HG03354 (cell line): ENCODE measurements around the gene STK17A.
A peak's percentile ranks its signal among the peaks of the same experiment; 100 is the strongest.
"Not testable (repeated sequence)": the region's sequence is repeated elsewhere in the genome, so short reads cannot be mapped to it uniquely, and the experiment has no call there.

Experiments
- ATAC-seq: cut with Tn5 transposase; IDR thresholded peaks from one replicate; pipeline ENCODE4 v1.9.1; 2021; ENCODE audit warnings: mild to moderate bottlenecking; ENCODE audit not compliant: unreplicated experiment, poor library complexity, severe bottlenecking

The STK17A gene

GRCh38 chr7:43562383-43562782, 20.5 kb upstream of the STK17A start:
- no peak for ATAC-seq

GRCh38 chr7:43565786-43566185, 17.1 kb upstream of the STK17A start:
- ATAC-seq = no peak

DNA sequence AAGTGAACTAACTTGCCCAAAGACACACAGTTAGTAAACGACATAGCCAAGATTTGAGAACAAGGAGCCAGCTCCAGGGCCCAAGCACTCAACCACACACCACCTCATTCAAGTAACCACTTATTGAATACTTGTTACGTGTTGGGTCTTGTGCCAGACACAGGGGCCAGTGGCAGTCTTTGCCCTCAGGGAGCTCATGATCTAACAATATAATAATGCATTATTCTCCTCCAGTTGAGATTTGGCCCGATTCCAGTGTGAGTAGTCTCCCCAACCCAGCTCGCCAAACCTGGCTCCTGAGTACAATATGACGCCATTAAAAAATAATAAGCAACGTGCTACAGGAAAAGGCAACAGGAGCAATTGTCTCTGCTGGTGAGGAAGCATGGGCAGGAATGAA, 14.4 kb upstream of the STK17A start:
- no peak for ATAC-seq

- peak; percentile 80 for ATAC-seq
These were observed 13.5 kb upstream of the STK17A start for GRCh38 chr7:43569424-43569823.

DNA sequence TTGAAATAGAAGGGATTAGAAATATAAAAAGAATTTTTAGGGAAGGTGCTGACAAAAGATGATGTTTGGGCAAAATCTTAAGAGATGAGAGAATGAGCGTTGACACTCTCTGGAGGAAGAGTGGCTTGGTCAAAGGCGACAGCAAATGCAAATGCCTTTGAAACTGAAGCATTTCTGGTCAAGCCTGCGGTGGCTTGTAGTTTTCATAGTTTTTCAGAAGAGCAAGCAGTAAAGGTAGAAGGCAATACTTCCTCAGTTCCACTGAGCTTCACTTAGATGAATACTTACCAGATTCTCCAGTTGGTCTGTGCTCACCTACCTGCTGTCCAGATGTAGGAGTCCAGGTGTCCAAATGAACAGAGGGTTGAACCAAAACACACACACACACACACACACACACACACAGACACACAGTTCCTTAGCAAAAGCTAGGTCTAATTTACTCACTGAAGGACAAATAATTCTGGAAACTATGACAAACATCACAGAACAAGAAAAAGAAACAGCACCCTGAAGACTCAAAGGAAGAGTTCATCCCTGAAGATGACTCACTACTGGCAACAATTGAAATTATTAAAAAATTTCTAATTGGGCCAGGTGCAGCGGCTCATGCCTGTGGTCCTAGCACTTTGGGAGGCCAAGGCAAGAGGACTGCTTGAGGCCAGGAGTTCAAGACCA, 12.1 kb upstream of the STK17A start:
- peak; percentile 57 for ATAC-seq

DNA sequence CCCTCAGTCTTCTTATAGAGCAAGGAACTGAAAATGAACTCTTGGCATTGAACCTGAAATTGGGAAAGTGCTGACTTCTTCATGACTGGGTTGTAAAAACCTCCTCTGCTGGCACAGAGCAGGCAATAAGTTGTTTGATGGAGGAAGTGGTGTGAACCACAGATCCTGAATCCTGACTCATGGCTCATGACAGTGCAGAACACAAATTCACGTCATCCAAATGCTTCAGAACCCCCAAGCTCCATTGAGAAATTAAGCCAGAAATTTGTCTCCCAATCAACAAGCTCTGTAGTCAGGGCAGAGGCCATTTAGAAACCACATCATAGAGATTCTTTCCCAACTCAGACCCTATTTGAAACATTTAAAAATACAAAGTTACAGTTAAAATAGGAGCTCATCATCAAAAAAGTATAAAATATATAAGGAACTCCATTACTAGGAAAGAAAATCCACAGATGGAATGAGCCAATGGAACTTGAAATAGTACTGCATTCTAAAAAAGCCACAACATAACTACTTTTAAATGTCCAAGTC, 10.3 kb upstream of the STK17A start:
- ATAC-seq = peak; percentile 46

DNA sequence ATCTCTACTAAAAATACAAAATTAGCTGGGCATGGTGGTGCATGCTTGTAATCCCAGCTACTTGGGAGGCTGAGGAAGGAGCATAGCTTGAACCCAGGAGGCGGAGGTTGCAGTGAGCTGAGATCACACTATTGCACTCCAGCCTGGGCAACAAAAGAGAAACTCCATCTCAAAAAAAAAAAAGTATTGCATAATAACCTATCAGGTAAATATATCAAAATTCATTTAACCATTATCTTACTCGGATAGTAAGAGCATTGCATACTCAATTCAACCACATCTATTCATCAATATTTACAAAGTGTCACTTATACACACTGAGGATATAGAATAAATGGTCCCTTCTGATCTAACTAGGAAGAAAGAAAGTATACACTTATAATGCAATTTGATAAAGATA, 9.1 kb upstream of the STK17A start:
- ATAC-seq = not testable (repeated sequence)

- ATAC-seq = no peak
These were observed 7.4 kb upstream of the STK17A start for GRCh38 chr7:43575506-43575905.

GRCh38 chr7:43576241-43576640, 6.7 kb upstream of the STK17A start:
- no peak for ATAC-seq

- no peak for ATAC-seq
These were observed 5.4 kb upstream of the STK17A start for GRCh38 chr7:43577485-43577951.

GRCh38 chr7:43583424-43584194, 701 bp downstream of the STK17A start:
- peak; percentile 25 for ATAC-seq

- ATAC-seq = no peak
These were observed 1.3 kb downstream of the STK17A start for GRCh38 chr7:43584195-43584586.

- ATAC-seq = not testable (repeated sequence)
These were observed 1.8 kb downstream of the STK17A start for GRCh38 chr7:43584733-43585132.

- no peak for ATAC-seq
These were observed 2.7 kb downstream of the STK17A start for GRCh38 chr7:43585562-43585961.

- ATAC-seq = no peak
These were observed 3.5 kb downstream of the STK17A start for GRCh38 chr7:43586251-43586900.

GRCh38 chr7:43588477-43589132, 5.7 kb downstream of the STK17A start:
- ATAC-seq = no peak

GRCh38 chr7:43589133-43589478, 6.2 kb downstream of the STK17A start:
- ATAC-seq = no peak

- ATAC-seq = no peak
These were observed 6.8 kb downstream of the STK17A start for GRCh38 chr7:43589728-43590127.

DNA sequence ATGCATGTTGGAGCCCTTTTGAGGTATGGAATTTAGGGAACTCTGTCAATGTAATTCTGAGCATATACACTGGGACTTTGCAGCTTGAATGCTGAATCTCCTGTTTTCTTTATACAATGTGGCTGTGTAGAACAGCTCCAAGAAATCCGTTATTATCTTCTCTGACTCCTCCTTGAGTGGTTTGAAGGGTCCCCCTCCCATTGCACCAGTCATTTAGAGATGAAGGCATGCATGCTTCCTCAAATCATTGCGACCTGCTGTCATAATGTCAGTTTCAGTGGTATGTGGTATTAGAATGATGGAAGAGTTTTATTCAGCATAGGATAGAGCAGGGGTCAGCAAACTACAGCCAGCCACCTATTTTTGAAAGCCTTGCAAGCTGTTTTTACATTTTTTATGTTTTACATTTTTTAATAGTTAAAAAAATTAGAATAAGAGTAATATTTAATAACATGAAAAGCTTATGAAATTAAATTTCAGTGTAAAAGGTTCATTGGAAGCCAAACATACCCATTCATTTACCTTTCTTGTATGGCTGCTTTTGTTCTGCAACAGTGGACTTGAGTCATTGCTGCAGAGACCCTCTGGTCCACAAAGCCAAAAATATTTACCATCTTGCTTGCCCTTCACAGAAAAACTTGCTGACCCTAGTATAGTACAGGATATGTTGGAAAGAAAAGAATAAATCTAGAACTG, 8.1 kb downstream of the STK17A start:
- ATAC-seq = peak; percentile 69
